ENCODE data around the gene CATSPERE. TPM values are rescaled to one million over a fixed set of nuclear protein-coding genes. Genes with fewer than 3 reads are reported as not detected.

Gene CATSPERE
- total and polyA plus RNA-seq, 2 of the 8 experiments (the other 6 are each of a cell fraction or from before 2014, with no cell fraction given): 0.05 to 0.45 TPM

DNA sequence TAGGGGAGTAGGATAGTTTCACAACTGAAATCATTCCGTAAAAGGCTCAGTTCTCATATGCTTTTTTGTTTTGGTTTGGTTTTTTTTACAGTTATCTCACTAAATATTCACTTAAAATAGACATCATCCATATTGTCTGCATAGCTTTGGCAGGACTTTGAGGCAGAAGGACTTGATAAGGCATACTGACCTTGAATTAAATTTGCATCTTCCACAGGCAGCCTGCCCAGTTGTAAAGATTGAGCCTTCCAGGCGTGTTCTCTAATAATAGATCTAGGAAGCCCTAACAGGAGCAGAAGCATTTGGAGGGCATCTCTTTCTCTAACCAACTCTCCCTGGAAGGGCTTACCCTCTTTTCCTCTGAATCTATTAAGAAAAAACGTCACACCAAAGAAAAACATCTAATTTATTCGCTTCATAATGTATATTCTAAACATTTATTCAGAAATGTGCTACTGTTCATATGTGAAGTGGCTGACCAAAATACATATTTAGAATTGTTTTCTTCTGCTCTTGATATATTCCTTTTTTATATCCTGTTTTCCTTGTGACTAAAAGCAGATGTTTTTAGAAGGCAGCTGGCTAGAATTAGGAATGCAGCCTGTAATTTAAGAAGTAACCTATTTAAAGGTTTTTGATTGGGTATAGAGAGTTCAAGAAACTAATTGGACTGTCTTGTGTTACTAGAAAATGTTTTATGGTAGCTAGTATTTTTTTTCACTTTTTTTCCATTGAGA lies 212.0 kb downstream of the CATSPERE start (continued):
- TF ChIP-seq CBX8 (IDR thresholded peaks at IDR 0.05; ENCODE audit: borderline replicate concordance, low read depth, low read length) (no peak), CEBPB (IDR thresholded peaks at IDR 0.05; ENCODE audit: low read depth, low read length) (no peak), CHD1 (IDR thresholded peaks at IDR 0.05; ENCODE audit: low read depth, low read length) (no peak), TAF1 (IDR thresholded peaks at IDR 0.05; ENCODE audit: low read depth, low read length) (no peak), GABPA (IDR thresholded peaks at IDR 0.05; ENCODE audit: borderline replicate concordance, insufficient read depth, low read length) (no peak)
